Lower lobe of right lung (tissue), 2 donors: Measurements from ENCODE around the gene WASF3. TPM values are rescaled to one million over a fixed set of nuclear protein-coding genes. Genes with fewer than 3 reads are reported as not detected.

Experiments used
- ATAC-seq, 2 donors: fragments of 200-7000 bp; cut with Tn5 transposase; one replicate each; pipeline ENCODE4 v1.9.1; 2020 to 2022; ENCODE audit warnings: mild to moderate bottlenecking in 2 of 2, moderate library complexity in 2 of 2
- DNase-seq: peaks from one replicate; pipeline ENCODE4 v3.0.0-alpha.2; 2020
- H3K27ac ChIP-seq: fragments of 200-600 bp; one replicate; pipeline ENCODE4 v1.8.0; 2022
- H3K27me3 ChIP-seq: fragments of 200-600 bp; one replicate; pipeline ENCODE4 v1.8.0; 2022; ENCODE audit warnings: low read depth
- H3K36me3 ChIP-seq: fragments of 200-600 bp; one replicate; pipeline ENCODE4 v1.8.0; 2022; ENCODE audit warnings: mild to moderate bottlenecking
- H3K4me1 ChIP-seq: fragments of 200-600 bp; one replicate; pipeline ENCODE4 v1.8.0; 2022
- H3K4me3 ChIP-seq: fragments of 200-600 bp; one replicate; pipeline ENCODE4 v1.8.0; 2022; ENCODE audit warnings: mild to moderate bottlenecking
- H3K9me3 ChIP-seq: fragments of 200-600 bp; one replicate; pipeline ENCODE4 v1.8.0; 2022
- intact Hi-C: fragments of 100-400 bp; cut with DNase I; formaldehyde crosslinking; loops from one replicate; pipeline ENCODE4 v1.11.0; 2022
- total RNA-seq: library from RNA; stranded (reverse); fragmentation: NEBNext Ultra II Directional; extraction: Animal tissue kit (Norgen Biotek cat#: 25700); gene quantifications from one replicate; pipeline ENCODE4 v1.2.1, GENCODE V29; 2021
- TF ChIP-seq, protein P1 (sequence below): fragments of 200-600 bp; IDR thresholded peaks from one replicate; pipeline ENCODE4 v1.8.0; 2022; ENCODE audit warnings: antibody characterized with exemption, mild to moderate bottlenecking
- donor health status: DM: no; HTN: yes; CAD: no; lungs with severe emphysema.

The WASF3 gene
- total RNA-seq, 1 donor from 2014 or later, result 15.4 TPM

DNA sequence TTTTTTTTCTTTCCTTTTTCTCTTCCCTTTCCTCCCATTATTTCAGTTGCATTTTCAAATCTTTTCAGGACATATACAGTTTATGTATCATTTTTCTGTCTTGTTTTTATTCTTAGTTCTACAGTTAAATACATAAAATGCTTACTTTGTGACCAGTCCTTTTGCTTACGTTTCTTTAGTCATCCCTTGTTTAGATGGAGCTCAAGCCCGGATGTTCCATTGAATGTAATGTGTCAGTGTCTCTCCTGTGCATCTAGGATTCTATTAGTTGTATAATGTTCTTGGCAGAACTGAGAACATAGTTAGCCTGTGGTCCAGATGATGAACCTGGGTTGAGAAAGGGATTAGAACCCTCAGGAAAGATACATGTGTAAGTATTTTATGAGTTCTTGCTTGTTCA, 17.8 kb downstream of the WASF3 start:
- no peak overlapping the region for H3K4me3 ChIP-seq
- no peak overlapping the region for H3K27ac ChIP-seq
- no peaks in the 10 kb centered on the region for H3K9me3 ChIP-seq
- H3K4me1 ChIP-seq, result no peaks in the 10 kb centered on the region
- ATAC-seq (no peak), DNase-seq (no peak)
- intact Hi-C loops, result no loop called here
- TF ChIP-seq, protein P1, sequence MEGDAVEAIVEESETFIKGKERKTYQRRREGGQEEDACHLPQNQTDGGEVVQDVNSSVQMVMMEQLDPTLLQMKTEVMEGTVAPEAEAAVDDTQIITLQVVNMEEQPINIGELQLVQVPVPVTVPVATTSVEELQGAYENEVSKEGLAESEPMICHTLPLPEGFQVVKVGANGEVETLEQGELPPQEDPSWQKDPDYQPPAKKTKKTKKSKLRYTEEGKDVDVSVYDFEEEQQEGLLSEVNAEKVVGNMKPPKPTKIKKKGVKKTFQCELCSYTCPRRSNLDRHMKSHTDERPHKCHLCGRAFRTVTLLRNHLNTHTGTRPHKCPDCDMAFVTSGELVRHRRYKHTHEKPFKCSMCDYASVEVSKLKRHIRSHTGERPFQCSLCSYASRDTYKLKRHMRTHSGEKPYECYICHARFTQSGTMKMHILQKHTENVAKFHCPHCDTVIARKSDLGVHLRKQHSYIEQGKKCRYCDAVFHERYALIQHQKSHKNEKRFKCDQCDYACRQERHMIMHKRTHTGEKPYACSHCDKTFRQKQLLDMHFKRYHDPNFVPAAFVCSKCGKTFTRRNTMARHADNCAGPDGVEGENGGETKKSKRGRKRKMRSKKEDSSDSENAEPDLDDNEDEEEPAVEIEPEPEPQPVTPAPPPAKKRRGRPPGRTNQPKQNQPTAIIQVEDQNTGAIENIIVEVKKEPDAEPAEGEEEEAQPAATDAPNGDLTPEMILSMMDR, result no peak
- H3K36me3 ChIP-seq, result no peaks in the 10 kb centered on the region
- no peaks in the 10 kb centered on the region for H3K27me3 ChIP-seq

DNA sequence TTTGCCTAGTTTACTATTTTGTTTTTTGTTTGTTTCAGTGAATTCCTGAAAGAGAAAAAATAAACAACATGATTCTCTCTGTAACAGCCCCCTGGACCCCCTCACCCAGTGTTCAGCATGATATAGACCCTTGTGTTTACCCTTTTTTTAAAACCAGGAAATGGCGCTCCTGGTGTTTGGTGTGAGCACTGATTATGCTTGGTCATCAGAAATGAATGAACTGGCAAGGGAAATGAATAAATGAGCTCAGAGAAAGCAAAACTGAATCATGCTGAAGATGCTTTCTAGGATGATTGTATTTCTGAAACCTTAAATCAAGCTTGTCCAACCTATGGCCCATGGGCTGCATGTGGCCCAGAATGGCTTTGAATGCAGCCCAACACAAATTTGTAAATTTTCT, 22.1 kb downstream of the WASF3 start:
- ATAC-seq (no peak), DNase-seq (no peak)
- intact Hi-C loops, result no loop called here
- Histone ChIP-seq H3K4me3 (no peak overlapping the region), H3K27ac (no peak overlapping the region), H3K36me3 (no peaks in the 10 kb centered on the region), H3K9me3 (no peaks in the 10 kb centered on the region), H3K27me3 (no peaks in the 10 kb centered on the region), H3K4me1 (no peaks in the 10 kb centered on the region)
- TF ChIP-seq, protein P1, result no peak

DNA sequence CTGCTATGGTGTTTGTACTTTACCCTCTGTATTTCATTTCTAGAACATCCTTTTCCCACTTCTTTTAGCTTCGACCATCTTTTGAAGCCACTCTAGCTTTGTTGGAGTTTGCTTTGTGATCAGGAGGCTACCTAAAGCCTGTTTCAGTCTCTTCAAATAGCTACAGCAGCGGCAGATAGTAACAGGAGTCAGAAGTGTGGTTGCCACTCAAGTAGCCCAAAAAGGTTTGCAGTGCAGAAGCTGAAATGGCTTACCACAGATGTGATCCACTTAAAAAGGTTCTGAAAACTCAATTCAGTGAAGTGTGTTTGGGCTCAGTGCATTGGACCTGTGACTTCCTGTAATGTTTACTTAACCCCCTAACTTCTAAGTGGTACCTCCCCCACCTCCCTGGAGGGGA, 26.2 kb downstream of the WASF3 start:
- ATAC-seq (no peak), DNase-seq (no peak)
- H3K27ac ChIP-seq, result no peak overlapping the region
- TF ChIP-seq, protein P1, result no peak
- H3K4me3 ChIP-seq, result no peak overlapping the region
- no peaks in the 10 kb centered on the region for H3K4me1 ChIP-seq
- H3K36me3 ChIP-seq, result no peaks in the 10 kb centered on the region
- no peaks in the 10 kb centered on the region for H3K9me3 ChIP-seq
- no peaks in the 10 kb centered on the region for H3K27me3 ChIP-seq
- intact Hi-C loops, result no loop called here

DNA sequence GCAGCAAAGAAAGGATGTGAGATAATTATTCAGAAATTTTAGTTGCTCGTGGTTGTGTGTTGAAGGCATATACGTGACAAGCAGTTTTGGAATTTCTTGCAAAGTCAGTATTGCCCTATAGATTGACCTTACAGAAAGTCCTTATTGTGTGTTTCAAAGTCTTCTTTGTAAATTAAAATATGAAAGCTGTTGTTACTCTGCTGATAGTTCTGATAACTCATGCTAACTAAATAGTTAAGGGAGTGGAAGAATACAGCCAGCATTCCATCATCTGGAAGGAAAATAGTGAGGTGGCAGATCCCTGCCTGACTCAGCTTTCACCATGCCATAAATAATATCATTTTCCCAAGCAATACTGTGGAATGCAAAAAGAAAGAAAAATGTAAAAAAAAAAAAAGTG, 27.2 kb downstream of the WASF3 start:
- ATAC-seq (peak in 1 of 2 donors; percentile 24), DNase-seq (no peak)
- no peaks in the 10 kb centered on the region for H3K27me3 ChIP-seq
- no peaks in the 10 kb centered on the region for H3K9me3 ChIP-seq
- no peaks in the 10 kb centered on the region for H3K4me1 ChIP-seq
- TF ChIP-seq, protein P1, result no peak
- no peaks in the 10 kb centered on the region for H3K36me3 ChIP-seq
- H3K27ac ChIP-seq, result no peak overlapping the region
- intact Hi-C loops, result no loop called here
- H3K4me3 ChIP-seq, result no peak overlapping the region

DNA sequence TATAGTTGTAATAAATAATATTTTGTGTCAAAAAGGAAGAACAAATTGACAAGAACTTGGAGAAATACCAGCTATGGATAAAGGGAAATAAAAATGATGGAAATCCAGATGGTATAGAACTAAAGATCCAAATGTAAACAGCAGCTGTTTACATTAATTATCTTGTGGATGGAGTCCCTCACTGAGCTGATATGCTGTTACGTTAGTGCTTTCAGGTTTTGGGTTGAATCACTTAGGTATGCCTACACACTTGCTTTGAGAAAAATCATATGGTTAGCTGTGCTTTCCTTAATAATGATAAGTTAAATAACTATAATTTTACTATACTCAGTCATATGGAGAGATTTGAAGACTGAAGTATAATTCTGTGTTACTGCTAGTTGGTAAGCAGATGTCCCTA, 27.7 kb downstream of the WASF3 start:
- Histone ChIP-seq H3K9me3 (no peaks in the 10 kb centered on the region), H3K4me3 (no peak overlapping the region), H3K36me3 (no peaks in the 10 kb centered on the region), H3K27ac (no peak overlapping the region), H3K27me3 (no peaks in the 10 kb centered on the region), H3K4me1 (no peaks in the 10 kb centered on the region)
- intact Hi-C loops, result no loop called here
- TF ChIP-seq, protein P1, result no peak
- no peak for DNase-seq
- no peak for ATAC-seq

DNA sequence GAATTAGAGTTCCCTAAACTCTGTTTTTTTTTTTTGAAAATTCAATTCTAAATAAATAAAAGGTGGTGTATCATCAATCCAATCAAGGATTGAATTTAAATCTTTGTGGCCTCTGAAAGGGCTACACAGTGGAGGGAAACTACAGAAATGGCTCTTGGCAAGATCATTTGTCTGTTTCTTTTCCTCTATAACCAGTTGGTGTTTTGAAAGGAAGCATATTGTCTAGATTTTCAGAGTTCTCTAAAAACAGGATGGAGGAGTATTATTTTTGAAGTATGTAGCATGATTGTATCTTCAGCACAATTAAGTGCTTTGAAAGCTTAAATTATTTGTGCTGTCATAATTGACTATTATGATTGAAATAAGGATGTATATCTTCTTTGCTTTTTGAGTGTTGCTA, 29.8 kb downstream of the WASF3 start:
- TF ChIP-seq, protein P1, result no peak
- Histone ChIP-seq H3K4me1 (no peaks in the 10 kb centered on the region), H3K27me3 (no peaks in the 10 kb centered on the region), H3K9me3 (no peaks in the 10 kb centered on the region), H3K27ac (no peak overlapping the region), H3K36me3 (no peaks in the 10 kb centered on the region), H3K4me3 (no peak overlapping the region)
- DNase-seq (no peak), ATAC-seq (no peak)
- intact Hi-C loops, result no loop called here
